Measurements from ENCODE around the gene ITLN1.

The ITLN1 gene

DNA sequence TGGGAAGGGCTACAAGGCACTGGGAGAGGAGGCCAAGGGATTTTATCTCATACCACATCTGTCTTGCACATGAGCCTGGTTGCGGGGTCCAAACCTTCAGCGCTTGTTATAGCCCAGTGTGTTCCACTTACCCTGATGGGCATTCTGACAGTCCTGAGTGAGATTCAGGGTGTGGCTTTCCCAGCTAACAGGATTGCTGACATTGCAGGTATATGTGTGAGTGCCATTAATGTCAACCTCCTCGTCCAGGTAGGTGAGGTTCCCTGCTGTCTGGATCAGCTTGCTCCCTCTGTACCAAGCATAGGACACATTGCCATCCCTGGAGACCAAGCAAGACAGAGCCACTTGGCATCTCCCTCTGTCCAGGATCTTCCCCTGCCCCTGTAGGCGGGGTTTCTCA, 43.9 kb downstream of the ITLN1 start:
- TF ChIP-seq, protein P1, sequence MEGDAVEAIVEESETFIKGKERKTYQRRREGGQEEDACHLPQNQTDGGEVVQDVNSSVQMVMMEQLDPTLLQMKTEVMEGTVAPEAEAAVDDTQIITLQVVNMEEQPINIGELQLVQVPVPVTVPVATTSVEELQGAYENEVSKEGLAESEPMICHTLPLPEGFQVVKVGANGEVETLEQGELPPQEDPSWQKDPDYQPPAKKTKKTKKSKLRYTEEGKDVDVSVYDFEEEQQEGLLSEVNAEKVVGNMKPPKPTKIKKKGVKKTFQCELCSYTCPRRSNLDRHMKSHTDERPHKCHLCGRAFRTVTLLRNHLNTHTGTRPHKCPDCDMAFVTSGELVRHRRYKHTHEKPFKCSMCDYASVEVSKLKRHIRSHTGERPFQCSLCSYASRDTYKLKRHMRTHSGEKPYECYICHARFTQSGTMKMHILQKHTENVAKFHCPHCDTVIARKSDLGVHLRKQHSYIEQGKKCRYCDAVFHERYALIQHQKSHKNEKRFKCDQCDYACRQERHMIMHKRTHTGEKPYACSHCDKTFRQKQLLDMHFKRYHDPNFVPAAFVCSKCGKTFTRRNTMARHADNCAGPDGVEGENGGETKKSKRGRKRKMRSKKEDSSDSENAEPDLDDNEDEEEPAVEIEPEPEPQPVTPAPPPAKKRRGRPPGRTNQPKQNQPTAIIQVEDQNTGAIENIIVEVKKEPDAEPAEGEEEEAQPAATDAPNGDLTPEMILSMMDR (conservative IDR thresholded peaks at IDR 0.05; ENCODE audit: control insufficient read depth, insufficient read depth, low read depth, low read length), result no peak
- H3K4me3 ChIP-seq (ENCODE audit: control insufficient read depth, low read depth, low read length), result no peak overlapping the region
- no peak for DNase-seq (ENCODE audit: low read depth)

DNA sequence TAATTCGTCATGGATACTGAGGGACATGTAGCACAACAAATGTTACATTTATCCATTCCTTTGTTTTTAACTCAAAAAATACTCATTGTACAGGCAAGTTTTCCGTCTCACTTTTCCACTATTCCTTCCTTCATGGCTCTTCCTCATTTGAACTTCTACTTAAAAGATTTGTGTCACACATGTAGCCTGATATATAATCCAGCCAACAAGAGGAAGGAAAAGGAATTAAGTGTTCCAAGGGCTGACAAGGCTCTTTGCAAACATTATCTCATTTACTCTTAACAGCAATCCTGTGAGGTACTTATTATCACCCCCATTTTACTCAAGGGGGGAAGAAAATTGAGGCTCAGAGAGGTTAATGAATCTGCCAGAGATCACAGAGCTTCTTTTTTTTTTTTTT, 45.2 kb downstream of the ITLN1 start:
- DNase-seq (ENCODE audit: low read depth), result no peak
- TF ChIP-seq, protein P1 (conservative IDR thresholded peaks at IDR 0.05; ENCODE audit: control insufficient read depth, insufficient read depth, low read depth, low read length), result no peak
- no peak overlapping the region for H3K4me3 ChIP-seq (ENCODE audit: control insufficient read depth, low read depth, low read length)

DNA sequence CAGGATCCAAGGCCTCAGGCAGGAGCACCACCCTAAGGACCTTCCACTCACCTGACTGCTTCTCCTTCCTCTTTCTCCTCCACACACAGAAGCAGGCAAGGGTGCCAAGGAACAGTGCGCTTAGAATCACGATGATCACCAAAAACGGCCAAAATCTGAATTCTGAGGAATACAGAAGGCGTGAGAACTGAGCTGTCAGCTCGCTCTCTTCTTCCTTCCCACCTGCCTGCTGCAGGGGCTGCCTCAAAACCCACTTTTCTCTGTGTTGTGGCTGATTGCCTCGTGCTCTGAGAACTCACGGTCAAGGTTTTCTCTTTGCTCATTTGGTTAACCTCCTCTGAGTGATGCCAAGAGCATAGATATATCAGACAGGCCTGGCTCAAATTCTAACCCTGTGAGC, 46.1 kb downstream of the ITLN1 start:
- H3K4me3 ChIP-seq (ENCODE audit: control insufficient read depth, low read depth, low read length), result no peak overlapping the region
- TF ChIP-seq, protein P1 (conservative IDR thresholded peaks at IDR 0.05; ENCODE audit: control insufficient read depth, insufficient read depth, low read depth, low read length), result no peak
- no peak for DNase-seq (ENCODE audit: low read depth)

DNA sequence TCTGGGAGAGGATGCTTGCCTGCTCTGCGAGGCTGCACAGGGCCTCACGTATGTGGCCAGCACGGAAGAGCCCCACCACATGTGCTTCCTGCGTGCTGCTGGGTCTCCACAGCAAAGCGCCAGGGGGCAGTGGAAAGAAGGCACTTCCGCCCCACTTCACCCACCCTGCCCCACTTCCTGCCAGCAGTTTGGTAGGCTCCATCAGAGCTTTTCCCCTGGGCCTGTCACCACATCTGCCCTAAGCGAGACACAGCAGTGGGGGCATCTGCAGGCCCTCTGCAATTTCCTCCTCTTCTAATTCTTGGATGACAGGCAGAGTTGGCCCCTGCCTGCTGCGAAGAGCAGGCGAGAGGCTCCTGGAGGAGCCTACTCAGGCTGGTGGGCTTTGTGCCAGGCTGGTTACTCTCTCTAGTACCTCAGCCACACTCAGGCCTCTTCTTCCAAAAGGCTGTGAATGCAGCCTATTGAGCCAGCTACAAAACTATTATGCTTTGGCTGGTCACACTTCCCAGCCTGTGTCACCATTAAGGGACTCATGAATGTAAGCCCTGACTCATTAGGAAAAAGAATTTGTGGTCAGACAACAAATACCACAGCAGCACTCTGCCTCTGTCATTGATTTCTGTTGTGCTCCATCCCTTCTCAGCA, 47.3 kb downstream of the ITLN1 start:
- TF ChIP-seq, protein P1 (conservative IDR thresholded peaks at IDR 0.05; ENCODE audit: control insufficient read depth, insufficient read depth, low read depth, low read length), result no peak
- no peak for DNase-seq (ENCODE audit: low read depth)
- no peak overlapping the region for H3K4me3 ChIP-seq (ENCODE audit: control insufficient read depth, low read depth, low read length)

DNA sequence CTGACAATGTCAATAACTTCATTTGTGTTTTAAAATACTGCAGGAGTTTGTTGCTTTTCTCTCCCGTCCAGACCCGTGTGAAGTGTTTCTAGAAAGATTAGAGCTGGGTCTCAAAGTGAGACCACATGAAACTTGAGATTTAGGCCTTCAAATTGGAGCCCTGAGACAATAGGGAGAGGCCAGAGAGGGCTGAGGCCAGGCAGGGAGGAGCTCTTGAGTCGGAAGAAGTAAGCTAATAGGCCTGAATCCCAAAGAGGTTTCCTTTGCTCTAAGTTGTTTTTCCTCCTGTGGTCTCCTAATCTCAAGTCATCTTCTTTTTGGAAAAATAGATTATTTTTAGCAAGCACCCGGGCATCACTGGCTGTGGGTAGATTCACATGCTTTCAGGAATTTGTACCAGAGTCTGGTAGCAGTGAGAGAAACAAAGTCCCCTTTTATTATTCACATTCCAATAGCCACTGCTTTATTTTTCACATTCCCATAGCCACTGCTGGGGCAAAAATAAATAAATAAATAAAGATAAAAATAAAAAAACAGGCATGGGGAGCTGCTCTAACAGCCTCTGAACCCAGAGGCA, 47.9 kb downstream of the ITLN1 start:
- DNase-seq (ENCODE audit: low read depth), result no peak
- no peak overlapping the region for H3K4me3 ChIP-seq (ENCODE audit: control insufficient read depth, low read depth, low read length)
- TF ChIP-seq, protein P1 (conservative IDR thresholded peaks at IDR 0.05; ENCODE audit: control insufficient read depth, insufficient read depth, low read depth, low read length), result no peak

DNA sequence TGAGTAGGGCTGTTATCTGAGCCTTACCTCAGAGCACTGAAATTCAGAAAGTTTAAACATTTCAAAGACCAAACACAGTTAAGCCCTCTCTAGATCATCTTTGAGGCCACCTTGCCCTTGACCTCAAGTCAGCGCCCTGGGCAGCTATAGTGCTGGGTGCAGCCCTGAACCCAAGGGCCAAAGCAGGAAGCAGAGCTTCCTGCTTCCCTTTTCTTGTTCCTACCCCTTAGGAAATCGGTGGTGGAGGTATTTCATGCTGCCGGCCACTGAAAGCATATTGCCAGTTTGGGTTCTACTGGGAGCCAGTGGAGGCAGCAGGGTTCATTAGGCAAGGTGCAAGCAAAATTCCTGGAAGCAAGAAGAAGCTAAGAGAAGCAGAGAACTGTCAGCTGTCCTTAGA, 48.4 kb downstream of the ITLN1 start:
- no peak overlapping the region for H3K4me3 ChIP-seq (ENCODE audit: control insufficient read depth, low read depth, low read length)
- TF ChIP-seq, protein P1 (conservative IDR thresholded peaks at IDR 0.05; ENCODE audit: control insufficient read depth, insufficient read depth, low read depth, low read length), result no peak
- DNase-seq (ENCODE audit: low read depth), result no peak

Data from fibroblast of mammary gland (primary cell).